RWPE1 (cell line): ENCODE results near the gene NUP214.
"Not testable (repeated sequence)": the region's sequence is repeated elsewhere in the genome, so short reads cannot be mapped to it uniquely, and the experiment has no call there.

Experiments
- CTCF ChIA-PET: fragments of 350-600 bp; sonication (Branson Sonifier 250); formaldehyde crosslinking; extraction: SDS; loops from one replicate; lab custom pipeline; 2021; lab: Yijun Ruan, JAX
- POLR2A ChIA-PET: fragments of 400-600 bp; formaldehyde crosslinking; extraction: SDS; loops from one replicate; lab custom pipeline; 2020; ENCODE audit warnings: antibody characterized with exemption; ENCODE audit not compliant: low non-redundant PET; lab: Yijun Ruan, JAX
- DNase-seq: peaks from one replicate; pipeline ENCODE4 v3.0.0; 2012; ENCODE audit warnings: low spot score
- H3K27ac ChIP-seq: fragments of 450-650 bp; 2 replicates; pipeline ENCODE4 v1.5.1; 2017
- TF ChIP-seq, protein P1 (sequence below): fragments of 450-650 bp; conservative IDR thresholded peaks from 2 replicates; pipeline ENCODE4 v1.5.1; 2017; ENCODE audit warnings: low read depth, mild to moderate bottlenecking

Gene NUP214

DNA sequence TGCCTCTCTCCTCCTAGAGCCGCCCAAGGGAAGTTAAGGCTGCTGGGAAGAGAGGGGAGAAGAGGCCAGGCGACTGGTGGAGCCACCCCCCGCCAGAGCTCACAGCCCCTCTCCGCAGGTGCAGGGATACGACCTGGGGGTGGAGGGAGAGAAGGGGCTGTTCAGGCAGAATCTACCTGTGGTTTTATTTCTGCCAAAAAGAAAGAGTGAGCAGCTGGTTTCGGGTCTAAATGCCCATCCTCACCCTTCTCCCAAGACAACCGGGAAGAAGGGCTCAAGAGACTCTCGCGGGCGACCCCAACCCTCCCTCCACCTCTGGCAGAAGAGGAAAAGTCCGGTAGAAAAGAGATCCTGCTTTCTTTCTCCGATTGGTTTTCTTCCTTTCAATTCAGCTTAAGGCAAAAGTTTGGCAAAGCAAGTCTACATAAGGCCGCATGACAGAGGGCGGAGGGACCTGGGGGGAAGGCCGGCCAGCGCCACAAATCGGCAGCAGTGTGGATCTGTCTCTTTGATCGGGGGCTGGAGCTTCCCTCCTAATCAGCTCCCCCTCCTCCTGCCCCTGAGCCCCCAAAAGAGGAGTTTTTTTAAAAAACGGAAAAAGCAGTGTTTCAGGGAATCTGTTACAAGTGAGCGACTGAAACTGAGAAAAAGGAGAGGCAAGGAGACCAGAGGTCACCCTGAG, 134.7 kb downstream of the NUP214 start:
- no peak overlapping the region for H3K27ac ChIP-seq
- ChIA-PET POLR2A (no interaction called here), CTCF (no interaction called here)
- TF ChIP-seq, protein P1, sequence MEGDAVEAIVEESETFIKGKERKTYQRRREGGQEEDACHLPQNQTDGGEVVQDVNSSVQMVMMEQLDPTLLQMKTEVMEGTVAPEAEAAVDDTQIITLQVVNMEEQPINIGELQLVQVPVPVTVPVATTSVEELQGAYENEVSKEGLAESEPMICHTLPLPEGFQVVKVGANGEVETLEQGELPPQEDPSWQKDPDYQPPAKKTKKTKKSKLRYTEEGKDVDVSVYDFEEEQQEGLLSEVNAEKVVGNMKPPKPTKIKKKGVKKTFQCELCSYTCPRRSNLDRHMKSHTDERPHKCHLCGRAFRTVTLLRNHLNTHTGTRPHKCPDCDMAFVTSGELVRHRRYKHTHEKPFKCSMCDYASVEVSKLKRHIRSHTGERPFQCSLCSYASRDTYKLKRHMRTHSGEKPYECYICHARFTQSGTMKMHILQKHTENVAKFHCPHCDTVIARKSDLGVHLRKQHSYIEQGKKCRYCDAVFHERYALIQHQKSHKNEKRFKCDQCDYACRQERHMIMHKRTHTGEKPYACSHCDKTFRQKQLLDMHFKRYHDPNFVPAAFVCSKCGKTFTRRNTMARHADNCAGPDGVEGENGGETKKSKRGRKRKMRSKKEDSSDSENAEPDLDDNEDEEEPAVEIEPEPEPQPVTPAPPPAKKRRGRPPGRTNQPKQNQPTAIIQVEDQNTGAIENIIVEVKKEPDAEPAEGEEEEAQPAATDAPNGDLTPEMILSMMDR: no peak
- no peak for DNase-seq

DNA sequence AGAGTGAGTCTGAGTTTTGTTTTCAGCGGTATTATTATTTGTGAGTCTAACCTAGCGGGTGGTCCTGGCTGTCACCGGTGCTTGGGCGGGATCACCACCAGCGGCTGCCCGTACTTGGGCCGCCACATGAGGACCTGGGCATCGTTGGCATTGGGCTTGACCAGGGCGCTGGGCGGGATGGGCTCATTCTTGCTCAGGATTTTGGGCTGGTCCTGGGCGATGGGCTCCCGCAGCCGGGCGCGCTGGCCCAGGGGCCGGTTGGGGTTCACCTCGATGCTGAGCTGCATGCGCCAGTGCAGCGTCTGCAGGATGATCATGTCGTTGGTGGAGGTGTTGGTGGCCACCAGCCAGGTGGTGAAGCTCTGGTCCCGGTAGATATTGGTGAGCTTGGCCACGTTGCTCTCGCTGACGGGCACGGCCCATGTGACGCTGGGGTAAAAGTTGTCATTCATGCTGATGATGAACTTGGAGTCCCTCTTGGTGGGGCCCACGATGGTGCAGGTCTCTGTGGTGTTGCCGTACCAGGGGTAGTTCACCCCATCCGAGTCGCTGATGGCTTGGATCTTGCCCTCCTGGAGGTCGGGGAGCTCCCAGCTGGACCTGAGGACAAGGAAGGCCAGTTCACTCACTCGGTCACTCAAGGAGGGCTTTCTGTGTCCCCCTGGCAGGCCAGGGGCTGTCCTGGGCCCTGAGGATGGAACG, 135.5 kb downstream of the NUP214 start:
- ChIA-PET CTCF (no interaction called here), POLR2A (no interaction called here)
- no peak for DNase-seq
- TF ChIP-seq, protein P1: no peak
- no peak overlapping the region for H3K27ac ChIP-seq

GRCh38 chr9:131262327-131263032, 137.1 kb downstream of the NUP214 start:
- CTCF ChIA-PET: interaction anchor here (0.6 kb wide), 1 partner anchor 840 kb away, joined by 5 read pairs; no protein-coding TSS in a partner anchor
- DNase-seq: no peak
- no peak overlapping the region for H3K27ac ChIP-seq
- TF ChIP-seq, protein P1: no peak
- POLR2A ChIA-PET: no interaction called here

GRCh38 chr9:131263033-131263343, 137.6 kb downstream of the NUP214 start:
- POLR2A ChIA-PET, DNase-seq, CTCF ChIA-PET, H3K27ac ChIP-seq: not testable (repeated sequence)

- TF ChIP-seq, protein P1: no peak
- no peak for DNase-seq
- no peak overlapping the region for H3K27ac ChIP-seq
- POLR2A ChIA-PET: no interaction called here
- CTCF ChIA-PET: interaction anchor here (0.6 kb wide), 1 partner anchor 10 kb away, joined by 3 read pairs; no protein-coding TSS in a partner anchor
Observed at GRCh38 chr9:131263701-131264100, 138.3 kb downstream of the NUP214 start.

DNA sequence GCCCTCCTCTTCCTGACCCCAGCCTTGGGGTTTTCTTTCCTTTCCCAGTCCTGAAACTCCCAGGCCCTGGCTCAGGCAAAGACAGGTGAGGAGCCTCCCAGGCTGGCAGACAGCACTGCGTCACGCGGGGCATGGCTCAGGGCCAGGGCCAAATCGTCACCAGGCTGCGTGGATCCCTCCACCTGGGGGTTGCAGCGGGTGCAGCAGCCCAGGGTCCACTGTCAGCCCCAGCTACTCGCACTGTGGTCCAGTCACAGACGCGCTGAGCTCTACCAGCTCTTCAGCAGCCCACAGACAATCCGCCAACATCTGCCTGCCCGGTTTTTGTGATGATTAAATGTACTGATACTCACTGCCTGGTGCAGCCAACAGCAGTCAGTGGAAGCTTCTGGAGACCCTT, 138.8 kb downstream of the NUP214 start:
- H3K27ac ChIP-seq: no peak overlapping the region
- CTCF ChIA-PET: interaction anchor here (0.6 kb wide), 1 partner anchor 10 kb away, joined by 3 read pairs; no protein-coding TSS in a partner anchor
- TF ChIP-seq, protein P1: no peak
- POLR2A ChIA-PET: no interaction called here
- DNase-seq: no peak
